Stimulated activated CD4-positive, alpha-beta T cell treated with anti-CD3 and anti-CD28 coated beads, TNF-alpha, amount 100 ng/mL, for 1 hour (primary cell): ENCODE results near the gene ZNF112.
"Not testable (repeated sequence)": the region's sequence is repeated elsewhere in the genome, so short reads cannot be mapped to it uniquely, and the experiment has no call there.

Source experiments
- DNase-seq, 3 donors: peaks; one replicate each; pipeline ENCODE4 v3.0.0-alpha.2; 2020; ENCODE audit warnings: low read depth in 3 of 3, low spot score in 1 of 3

Gene ZNF112

GRCh38 chr19:44356383-44357111 is at the start of gene ZNF112:
ZNF112 (minus strand) TSS chr19:44356680; CDS start chr19:44340539, 16,141 bp downstream.
- DNase-seq = no peak

- DNase-seq = peak; percentile 18 to 49 (median 27)
Observed at GRCh38 chr19:44401139-44402115, 44.9 kb upstream of the ZNF112 start, which contains the start of gene ZNF285. ZNF285 (minus strand) TSS chr19:44401608; CDS start chr19:44397213, 4,395 bp downstream.

- not testable (repeated sequence) for DNase-seq
Observed at GRCh38 chr19:44389268-44389667, 32.8 kb upstream of the ZNF112 start.

- no peak for DNase-seq
Observed at GRCh38 chr19:44374789-44375188, 18.3 kb upstream of the ZNF112 start.

- DNase-seq = no peak
Observed at GRCh38 chr19:44371815-44372480, 15.5 kb upstream of the ZNF112 start.

- no peak for DNase-seq
Observed at GRCh38 chr19:44367024-44367423, 10.5 kb upstream of the ZNF112 start.

GRCh38 chr19:44346556-44346955 is 9.9 kb downstream of the ZNF112 start:
- DNase-seq = no peak

- no peak for DNase-seq
Observed at GRCh38 chr19:44345959-44346358, 10.5 kb downstream of the ZNF112 start.

GRCh38 chr19:44344255-44344654 is 12.2 kb downstream of the ZNF112 start:
- no peak for DNase-seq

- no peak for DNase-seq
Observed at GRCh38 chr19:44341794-44342193, 14.7 kb downstream of the ZNF112 start.

- DNase-seq = not testable (repeated sequence)
Observed at GRCh38 chr19:44334639-44335038, 21.8 kb downstream of the ZNF112 start.

- no peak for DNase-seq
Observed at GRCh38 chr19:44332145-44332544, 24.3 kb downstream of the ZNF112 start.

GRCh38 chr19:44315883-44316282 is 40.6 kb downstream of the ZNF112 start:
- no peak for DNase-seq

GRCh38 chr19:44313231-44313630 is 43.2 kb downstream of the ZNF112 start:
- no peak for DNase-seq

GRCh38 chr19:44308011-44308410 is 48.5 kb downstream of the ZNF112 start:
- no peak for DNase-seq

- DNase-seq = no peak
Observed at GRCh38 chr19:44306283-44306682, 50.2 kb downstream of the ZNF112 start.

- DNase-seq = no peak
Observed at GRCh38 chr19:44305457-44305856, 51.0 kb downstream of the ZNF112 start.

GRCh38 chr19:44304659-44305193 is 51.8 kb downstream of the ZNF112 start, which contains the start of gene ZNF235:
ZNF235 (minus strand) TSS chr19:44305025; CDS start chr19:44303404, 1,621 bp downstream.
- DNase-seq = peak; percentile 24 to 43 (median 42)

- DNase-seq = no peak
Observed at GRCh38 chr19:44303976-44304568, 52.4 kb downstream of the ZNF112 start.

- DNase-seq = no peak
Observed at GRCh38 chr19:44303320-44303719, 53.2 kb downstream of the ZNF112 start.
